Activated CD8-positive, alpha-beta T cell treated with anti-CD3 and anti-CD28 coated beads for 36 hours (primary cell): Measurements from ENCODE around the gene PPP4R1. TPM values are rescaled to one million over a fixed set of nuclear protein-coding genes. Genes with fewer than 3 reads are reported as not detected.
"Not testable (repeated sequence)": the region's sequence is repeated elsewhere in the genome, so short reads cannot be mapped to it uniquely, and the experiment has no call there.

Experiments used
- ATAC-seq: fragments of 200-7000 bp; cut with Tn5 transposase; one replicate; pipeline ENCODE4 v1.10.0; 2021; ENCODE audit warnings: mild to moderate bottlenecking, moderate library complexity
- CTCF ChIA-PET: fragments of 350-600 bp; sonication (Branson Sonifier 250); formaldehyde crosslinking; loops from one replicate; lab custom pipeline; 2021; ENCODE audit warnings: antibody characterized with exemption; lab: Charles Lee
- POLR2A ChIA-PET: fragments of 350-600 bp; sonication (Branson Sonifier 250); formaldehyde crosslinking; loops from one replicate; lab custom pipeline; 2021; ENCODE audit warnings: antibody characterized with exemption; lab: Charles Lee
- DNase-seq: peaks from one replicate; pipeline ENCODE4 v3.0.0-alpha.2; 2020
- H3K27ac Mint-ChIP-seq: one replicate; pipeline ENCODE4 v1.8.0; 2021; ENCODE audit warnings: mild to moderate bottlenecking, mixed read lengths
- H3K27me3 Mint-ChIP-seq: one replicate; pipeline ENCODE4 v1.8.0; 2021; ENCODE audit warnings: mixed read lengths
- H3K36me3 Mint-ChIP-seq: one replicate; pipeline ENCODE4 v1.8.0; 2021; ENCODE audit warnings: low read depth, mixed read lengths
- H3K4me1 Mint-ChIP-seq: one replicate; pipeline ENCODE4 v1.8.0; 2021; ENCODE audit warnings: low read depth, mixed read lengths
- H3K4me3 Mint-ChIP-seq: one replicate; pipeline ENCODE4 v1.8.0; 2021; ENCODE audit warnings: mild to moderate bottlenecking, moderate library complexity, mixed read lengths
- H3K9me3 Mint-ChIP-seq: one replicate; pipeline ENCODE4 v1.8.0; 2021; ENCODE audit warnings: mixed read lengths
- intact Hi-C: fragments of 100-400 bp; cut with micrococcal nuclease; formaldehyde crosslinking; loops from one replicate; pipeline ENCODE4 v1.10.0; 2022
- total RNA-seq, 2 experiments: library from RNA; stranded (reverse); gene quantifications; one replicate each; pipeline ENCODE4 v1.2.3, GENCODE V29; 2021
- TF ChIP-seq, protein P1 (sequence below): fragments of 200-600 bp; IDR thresholded peaks from one replicate; pipeline ENCODE4 v1.8.0; 2022; ENCODE audit warnings: antibody characterized with exemption, mild to moderate bottlenecking

Gene PPP4R1
- total RNA-seq, 2 experiments from 2014 or later = 31.4 to 31.7 TPM

DNA sequence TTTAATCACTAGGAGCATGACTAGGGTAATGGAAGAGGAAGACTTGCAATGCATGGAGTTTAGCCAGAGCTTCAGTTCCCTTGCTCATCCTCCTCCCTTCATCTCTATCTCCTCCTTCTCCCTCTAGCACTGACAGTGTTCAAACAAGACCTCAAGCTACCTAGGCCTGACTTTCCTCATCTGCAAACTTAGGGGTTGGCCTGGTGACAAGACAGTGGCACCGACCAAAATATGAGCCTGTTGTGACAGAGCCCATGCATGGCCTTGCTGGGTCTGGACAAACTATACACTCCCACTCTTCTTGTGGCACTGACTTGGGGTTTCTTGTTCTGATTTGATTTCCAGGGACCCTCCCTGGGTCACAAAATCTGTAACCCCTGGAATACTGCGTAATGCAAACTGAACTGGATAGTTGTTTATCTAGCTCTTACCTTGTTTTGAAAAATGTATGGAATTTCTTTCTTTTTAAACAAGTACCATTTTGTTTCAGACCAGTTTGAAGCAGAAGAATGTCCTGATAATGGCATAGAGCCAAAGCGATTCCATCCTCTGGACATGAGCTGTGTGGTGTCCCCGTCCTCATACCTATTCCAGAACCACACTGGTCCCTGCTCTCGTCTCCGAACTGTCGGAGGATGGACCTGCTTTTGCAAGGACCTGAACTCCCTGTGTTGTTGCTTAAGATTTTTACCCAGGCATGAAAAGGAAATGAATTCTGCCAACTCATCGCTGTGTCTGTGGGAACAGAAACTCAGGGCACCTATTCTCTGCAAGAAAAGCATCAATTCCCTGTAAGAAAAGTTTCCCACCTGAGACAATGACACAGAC, 33.4 kb upstream of the PPP4R1 start:
- H3K4me3 Mint-ChIP-seq = no peak overlapping the region
- H3K4me1 Mint-ChIP-seq = no peaks in the 10 kb centered on the region
- DNase-seq = no peak
- no peaks in the 10 kb centered on the region for H3K9me3 Mint-ChIP-seq
- TF ChIP-seq, protein P1, sequence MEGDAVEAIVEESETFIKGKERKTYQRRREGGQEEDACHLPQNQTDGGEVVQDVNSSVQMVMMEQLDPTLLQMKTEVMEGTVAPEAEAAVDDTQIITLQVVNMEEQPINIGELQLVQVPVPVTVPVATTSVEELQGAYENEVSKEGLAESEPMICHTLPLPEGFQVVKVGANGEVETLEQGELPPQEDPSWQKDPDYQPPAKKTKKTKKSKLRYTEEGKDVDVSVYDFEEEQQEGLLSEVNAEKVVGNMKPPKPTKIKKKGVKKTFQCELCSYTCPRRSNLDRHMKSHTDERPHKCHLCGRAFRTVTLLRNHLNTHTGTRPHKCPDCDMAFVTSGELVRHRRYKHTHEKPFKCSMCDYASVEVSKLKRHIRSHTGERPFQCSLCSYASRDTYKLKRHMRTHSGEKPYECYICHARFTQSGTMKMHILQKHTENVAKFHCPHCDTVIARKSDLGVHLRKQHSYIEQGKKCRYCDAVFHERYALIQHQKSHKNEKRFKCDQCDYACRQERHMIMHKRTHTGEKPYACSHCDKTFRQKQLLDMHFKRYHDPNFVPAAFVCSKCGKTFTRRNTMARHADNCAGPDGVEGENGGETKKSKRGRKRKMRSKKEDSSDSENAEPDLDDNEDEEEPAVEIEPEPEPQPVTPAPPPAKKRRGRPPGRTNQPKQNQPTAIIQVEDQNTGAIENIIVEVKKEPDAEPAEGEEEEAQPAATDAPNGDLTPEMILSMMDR = no peak
- ChIA-PET CTCF (no interaction called here), POLR2A (interaction anchor here (1.1 kb wide), 1 partner anchor 184 kb away, joined by 3 read pairs; no protein-coding TSS in a partner anchor)
- H3K36me3 Mint-ChIP-seq = no peaks in the 10 kb centered on the region
- no peak for ATAC-seq
- H3K27me3 Mint-ChIP-seq = peaks cover 2% of the 10 kb centered on the region
- no peak overlapping the region for H3K27ac Mint-ChIP-seq
- intact Hi-C loops = no loop called here

DNA sequence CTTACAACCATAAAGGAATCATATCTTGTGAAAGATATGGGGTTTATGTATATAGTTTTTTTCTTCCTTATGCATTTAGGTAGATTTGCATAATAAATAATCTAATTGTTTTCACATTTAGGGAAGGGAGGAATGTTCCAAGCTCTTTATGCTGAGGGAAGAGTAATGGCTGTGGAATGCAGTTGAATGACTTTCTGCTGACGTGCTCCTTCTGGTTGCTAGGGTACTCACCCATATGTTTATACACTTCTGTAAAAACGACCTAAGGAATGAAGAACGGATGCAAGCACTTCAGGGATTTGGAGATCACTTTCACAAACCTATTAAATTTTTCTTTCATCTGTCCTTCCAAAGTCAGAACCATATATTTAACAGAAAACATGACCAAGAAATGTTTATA, 29.2 kb upstream of the PPP4R1 start:
- no peak overlapping the region for H3K27ac Mint-ChIP-seq
- TF ChIP-seq, protein P1 = no peak
- H3K27me3 Mint-ChIP-seq = no peaks in the 10 kb centered on the region
- ATAC-seq (no peak), DNase-seq (no peak)
- ChIA-PET CTCF (no interaction called here), POLR2A (no interaction called here)
- no peak overlapping the region for H3K4me3 Mint-ChIP-seq
- H3K9me3 Mint-ChIP-seq = no peaks in the 10 kb centered on the region
- H3K36me3 Mint-ChIP-seq = no peaks in the 10 kb centered on the region
- intact Hi-C loops = no loop called here
- no peaks in the 10 kb centered on the region for H3K4me1 Mint-ChIP-seq

DNA sequence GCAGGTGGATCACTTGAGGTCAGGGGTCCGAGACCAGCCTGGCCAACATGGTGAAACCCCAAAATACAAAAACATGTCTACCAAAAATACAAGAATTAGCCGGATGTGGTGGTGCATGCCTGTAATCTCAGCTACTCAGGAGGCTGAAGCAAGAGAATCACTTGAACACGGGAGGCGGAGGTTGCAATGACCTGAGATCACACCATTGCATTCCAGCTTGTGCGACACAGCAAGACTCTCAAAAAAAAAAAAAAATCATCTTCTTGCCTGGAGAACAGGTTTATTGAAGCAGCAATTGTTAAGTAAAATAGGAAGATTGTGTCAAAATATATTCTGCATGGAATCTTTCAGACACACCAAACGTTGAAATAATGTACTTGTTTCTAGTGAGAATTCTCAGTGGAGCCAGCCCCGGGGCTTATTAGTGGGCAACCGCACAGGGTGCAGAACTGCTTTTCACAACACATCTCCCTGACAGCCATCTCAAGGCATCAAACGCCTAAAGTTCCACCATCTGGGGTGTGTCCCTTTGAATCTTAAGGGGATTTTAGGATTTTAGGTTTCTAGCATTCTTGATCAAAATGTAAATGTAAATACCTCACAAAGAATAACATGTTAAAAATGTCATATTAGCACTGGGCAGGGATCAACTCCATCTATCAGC, 28.6 kb upstream of the PPP4R1 start:
- H3K36me3 Mint-ChIP-seq = no peaks in the 10 kb centered on the region
- ATAC-seq (no peak), DNase-seq (no peak)
- TF ChIP-seq, protein P1 = no peak
- no peak overlapping the region for H3K27ac Mint-ChIP-seq
- POLR2A ChIA-PET = no interaction called here
- no peaks in the 10 kb centered on the region for H3K9me3 Mint-ChIP-seq
- CTCF ChIA-PET = no interaction called here
- intact Hi-C loops = no loop called here
- no peak overlapping the region for H3K4me3 Mint-ChIP-seq
- H3K4me1 Mint-ChIP-seq = no peaks in the 10 kb centered on the region
- no peaks in the 10 kb centered on the region for H3K27me3 Mint-ChIP-seq

DNA sequence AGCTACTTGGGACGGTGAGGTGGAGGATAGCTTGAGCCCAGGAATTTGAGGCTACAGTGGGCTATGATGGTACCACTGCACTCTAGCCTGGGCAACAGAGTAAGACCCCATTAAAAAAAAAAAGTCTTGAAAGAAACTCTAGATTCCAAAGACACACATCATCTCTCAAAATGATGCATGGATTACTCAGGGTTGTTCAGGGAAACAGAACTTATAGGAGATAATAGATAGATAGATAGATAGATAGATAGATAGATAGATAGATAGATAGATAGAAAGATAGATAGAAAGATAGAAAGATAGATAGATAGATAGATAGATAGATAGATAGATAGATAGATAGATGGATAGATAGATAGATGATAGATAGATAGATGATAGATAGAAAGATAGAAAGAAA, 26.7 kb upstream of the PPP4R1 start:
- H3K27ac Mint-ChIP-seq, H3K4me1 Mint-ChIP-seq, ATAC-seq, H3K4me3 Mint-ChIP-seq, H3K9me3 Mint-ChIP-seq, H3K27me3 Mint-ChIP-seq, H3K36me3 Mint-ChIP-seq, intact Hi-C loops, POLR2A ChIA-PET, CTCF ChIA-PET, DNase-seq: not testable (repeated sequence)

DNA sequence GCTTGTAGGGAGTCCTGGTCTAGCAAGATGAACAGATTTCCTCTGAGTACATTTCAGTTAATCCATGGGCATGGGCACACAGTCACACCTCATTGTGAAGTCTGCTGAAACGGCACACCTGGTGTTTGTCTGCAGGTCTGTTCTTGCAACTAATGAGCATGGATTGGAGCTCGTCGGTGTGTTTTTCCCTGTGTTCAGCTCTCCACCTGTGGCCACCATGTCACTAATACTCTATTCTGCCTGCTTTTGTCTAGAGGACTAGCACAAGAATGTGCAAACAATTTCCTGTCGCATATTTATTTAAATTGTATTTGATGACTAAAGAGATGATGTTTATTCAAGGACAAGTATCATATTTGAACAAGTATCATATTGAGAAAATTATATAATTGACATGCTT, 24.5 kb upstream of the PPP4R1 start:
- TF ChIP-seq, protein P1 = no peak
- intact Hi-C loops = no loop called here
- ATAC-seq (no peak), DNase-seq (no peak)
- H3K4me3 Mint-ChIP-seq = no peak overlapping the region
- H3K27ac Mint-ChIP-seq = no peak overlapping the region
- H3K27me3 Mint-ChIP-seq = no peaks in the 10 kb centered on the region
- CTCF ChIA-PET = no interaction called here
- peaks cover 7% of the 10 kb centered on the region for H3K9me3 Mint-ChIP-seq
- no peaks in the 10 kb centered on the region for H3K36me3 Mint-ChIP-seq
- no peaks in the 10 kb centered on the region for H3K4me1 Mint-ChIP-seq
- POLR2A ChIA-PET = interaction anchor here (0.8 kb wide), 1 partner anchor 201 kb away, joined by 3 read pairs; no protein-coding TSS in a partner anchor
